H1 (cell line): ENCODE data around the gene KIF13A. TPM values are rescaled to one million over a fixed set of nuclear protein-coding genes. Genes with fewer than 3 reads are reported as not detected.

Experiments
- CTCF ChIA-PET: fragments of 300-600 bp; sonication (Branson Sonifier 250); formaldehyde crosslinking; loops from one replicate; lab custom pipeline; 2021; ENCODE audit not compliant: partially characterized antibody; lab: Charles Lee
- POLR2A ChIA-PET: fragments of 300-600 bp; sonication (Branson Sonifier 250); formaldehyde crosslinking; loops from one replicate; lab custom pipeline; 2021; ENCODE audit warnings: inconsistent platforms; ENCODE audit not compliant: partially characterized antibody; lab: Charles Lee
- DNase-seq, 2 experiments: peaks; one replicate each; pipeline versions ENCODE4 v3.0.0 to v3.0.0-alpha.2; 2010 to 2022; ENCODE audit warnings: low spot score in 2 of 2, low read depth in 1 of 2, mixed read lengths in 1 of 2
- FAIRE-seq: peaks from 2 replicates; lab custom pipeline; 2011; peaks lifted over from hg19 to GRCh38; lab: Jason Lieb, UNC
- H2AFZ ChIP-seq: 2 replicates; pipeline ENCODE4 v1.8.1; 2012; ENCODE audit warnings: low read length, inconsistent platforms
- H2AK5ac ChIP-seq: 2 replicates; pipeline ENCODE4 v1.6.1; 2013; ENCODE audit warnings: low read depth, low read length
- H2BK120ac ChIP-seq: replicated peaks from 2 replicates; pipeline ENCODE3; 2013; ENCODE audit warnings: low read depth, low read length, inconsistent platforms
- H2BK12ac ChIP-seq: 2 replicates; pipeline ENCODE4 v1.6.1; 2013; ENCODE audit warnings: low read depth, low read length
- H2BK15ac ChIP-seq: 2 replicates; pipeline ENCODE4 v1.6.1; 2013; ENCODE audit warnings: low read length
- H2BK20ac ChIP-seq: 2 replicates; pipeline ENCODE4 v1.6.1; 2013; ENCODE audit warnings: low read length
- H2BK5ac ChIP-seq: 2 replicates; pipeline ENCODE4 v1.6.1; 2013; ENCODE audit warnings: low read depth, low read length
- H3K14ac ChIP-seq: 2 replicates; pipeline ENCODE4 v1.6.1; 2013; ENCODE audit warnings: inconsistent platforms; ENCODE audit not compliant: insufficient read length
- H3K18ac ChIP-seq: 2 replicates; pipeline ENCODE4 v1.6.1; 2013; ENCODE audit warnings: low read length; ENCODE audit errors: extremely low read depth
- H3K23ac ChIP-seq: 2 replicates; pipeline ENCODE4 v1.6.1; 2013; ENCODE audit warnings: inconsistent platforms; ENCODE audit not compliant: insufficient read length
- H3K23me2 ChIP-seq: 2 replicates; pipeline ENCODE4 v1.6.1; 2013; ENCODE audit warnings: low read depth, low read length
- H3K27ac ChIP-seq: 2 replicates; pipeline ENCODE4 v1.6.1; 2011; ENCODE audit warnings: low read depth, low read length, inconsistent platforms
- H3K27me3 ChIP-seq, 4 experiments: replicated peaks in 1 of 4; 1 replicate in 1 of 4; 2 replicates in 3 of 4; pipeline versions ENCODE4 v1.6.1 to v1.8.1; 2011 to 2013; ENCODE audit warnings: low read length in 3 of 4, mild to moderate bottlenecking in 3 of 4, inconsistent platforms in 2 of 4, mixed read lengths in 2 of 4, moderate library complexity in 1 of 4; ENCODE audit not compliant: control insufficient read depth in 3 of 4, insufficient read depth in 3 of 4; ENCODE audit errors: extremely low read depth in 1 of 4
- H3K36me3 ChIP-seq, 4 experiments: 2 replicates each; pipeline versions ENCODE4 v1.6.1 to v1.8.1; 2011 to 2013; ENCODE audit warnings: mild to moderate bottlenecking in 4 of 4, low read length in 3 of 4, moderate library complexity in 2 of 4, control low read depth in 1 of 4, inconsistent platforms in 1 of 4; ENCODE audit not compliant: insufficient read depth in 4 of 4, control insufficient read depth in 2 of 4
- H3K4ac ChIP-seq: replicated peaks from 2 replicates; pipeline ENCODE3; 2013; ENCODE audit warnings: low read length, low read depth, mixed read lengths, inconsistent platforms; ENCODE audit not compliant: insufficient read length
- H3K4me1 ChIP-seq, 4 experiments: replicated peaks in 1 of 4; 1 replicate in 1 of 4; 2 replicates in 3 of 4; pipeline versions ENCODE4 v1.6.1 to v1.8.1; 2011 to 2013; ENCODE audit warnings: low read length in 3 of 4, inconsistent platforms in 2 of 4, mixed read lengths in 1 of 4; ENCODE audit not compliant: insufficient read depth in 4 of 4, control insufficient read depth in 3 of 4
- H3K4me2 ChIP-seq, 2 experiments: 2 replicates each; pipeline versions ENCODE4 v1.6.1 to v1.8.1; 2011 to 2013; ENCODE audit warnings: low read depth in 2 of 2, low read length in 2 of 2, control low read depth in 1 of 2, inconsistent platforms in 1 of 2, mild to moderate bottlenecking in 1 of 2; ENCODE audit not compliant: insufficient read depth in 1 of 2
- H3K4me3 ChIP-seq, 4 experiments: fragments of 200-600, 300-600 bp in 1 of 4; sonication (generic), shearing (Covaris generic), sonication (Bioruptor Twin) in 1 of 4; 2 replicates each; pipeline versions ENCODE4 v1.5.1 to v1.8.1; 2011 to 2016; ENCODE audit warnings: low read length in 4 of 4, low read depth in 3 of 4, control low read depth in 2 of 4, inconsistent platforms in 2 of 4, mild to moderate bottlenecking in 2 of 4, mixed read lengths in 1 of 4, moderate library complexity in 1 of 4; ENCODE audit not compliant: insufficient read depth in 2 of 4; ENCODE audit errors: extremely low read depth in 1 of 4
- H3K56ac ChIP-seq: replicated peaks from 2 replicates; pipeline ENCODE3; 2013; ENCODE audit warnings: low read depth, mild to moderate bottlenecking, mixed read lengths, low read length, inconsistent platforms; ENCODE audit not compliant: insufficient read length
- H3K79me1 ChIP-seq: 2 replicates; pipeline ENCODE4 v1.6.1; 2013; ENCODE audit warnings: low read depth, low read length, control low read depth
- H3K79me2 ChIP-seq, 2 experiments: 2 replicates each; pipeline versions ENCODE4 v1.6.1 to v1.8.1; 2012 to 2013; ENCODE audit warnings: low read length in 2 of 2, mild to moderate bottlenecking in 2 of 2, inconsistent platforms in 1 of 2; ENCODE audit not compliant: insufficient read depth in 2 of 2, control insufficient read depth in 1 of 2
- H3K9ac ChIP-seq, 4 experiments: replicated peaks in 1 of 4; 1 replicate in 1 of 4; 2 replicates in 3 of 4; pipeline versions ENCODE4 v1.6.1 to v1.8.1; 2011 to 2013; ENCODE audit warnings: low read depth in 3 of 4, low read length in 3 of 4, control low read depth in 2 of 4, mild to moderate bottlenecking in 2 of 4, moderate library complexity in 2 of 4, inconsistent platforms in 1 of 4; ENCODE audit errors: extremely low read depth in 1 of 4
- H3K9me3 ChIP-seq, 2 experiments: 2 replicates each; pipeline versions ENCODE4 v1.6.1 to v1.8.1; 2012 to 2013; ENCODE audit warnings: mild to moderate bottlenecking in 2 of 2, moderate library complexity in 2 of 2, control low read depth in 1 of 2, inconsistent platforms in 1 of 2, low read depth in 1 of 2, low read length in 1 of 2, mixed read lengths in 1 of 2; ENCODE audit not compliant: insufficient read depth in 2 of 2
- H4K20me1 ChIP-seq, 2 experiments: replicated peaks in 1 of 2; 2 replicates each; pipeline versions ENCODE3 to v1.8.1; 2011 to 2013; ENCODE audit warnings: inconsistent platforms in 2 of 2, low read length in 2 of 2, mild to moderate bottlenecking in 1 of 2; ENCODE audit not compliant: insufficient read depth in 2 of 2, control insufficient read depth in 1 of 2
- H4K5ac ChIP-seq: 2 replicates; pipeline ENCODE4 v1.6.1; 2013; ENCODE audit warnings: low read length, low read depth, mixed read lengths, inconsistent platforms; ENCODE audit not compliant: insufficient read length
- H4K8ac ChIP-seq: 2 replicates; pipeline ENCODE4 v1.8.0; 2013; ENCODE audit warnings: mild to moderate bottlenecking, moderate library complexity, low read length, inconsistent platforms; ENCODE audit not compliant: insufficient read depth; ENCODE audit errors: extremely low read depth
- H4K91ac ChIP-seq: replicated peaks from 2 replicates; pipeline ENCODE3; 2013; ENCODE audit warnings: low read length, mixed read lengths, inconsistent platforms; ENCODE audit not compliant: insufficient read length
- CEBPB ChIP-seq: IDR thresholded peaks from 2 replicates; pipeline ENCODE4 v1.6.1; 2012; ENCODE audit warnings: low read depth, low read length
- HDAC6 ChIP-seq: IDR thresholded peaks from one replicate; pipeline ENCODE4 v1.7.1; 2012; ENCODE audit warnings: low read depth, mild to moderate bottlenecking, inconsistent platforms, low read length, moderate library complexity
- JUND ChIP-seq: IDR thresholded peaks from 2 replicates; pipeline ENCODE4 v1.6.1; 2011; ENCODE audit warnings: mild to moderate bottlenecking, improper control_type of control experiment, low read length
- NRF1 ChIP-seq: IDR thresholded peaks from 2 replicates; pipeline ENCODE4 v1.6.1; 2011; ENCODE audit warnings: mild to moderate bottlenecking, low read depth, low read length, improper control_type of control experiment
- RAD21 ChIP-seq, 2 experiments: IDR thresholded peaks in 1 of 2; conservative IDR thresholded peaks in 1 of 2; 2 replicates each; pipeline ENCODE4 v1.6.1; 2011; ENCODE audit warnings: low read depth in 2 of 2, low read length in 2 of 2, improper control_type of control experiment in 1 of 2, inconsistent platforms in 1 of 2, mild to moderate bottlenecking in 1 of 2, moderate library complexity in 1 of 2
- RFX5 ChIP-seq: IDR thresholded peaks from 2 replicates; pipeline ENCODE4 v1.6.1; 2011; ENCODE audit warnings: low read depth, low read length, improper control_type of control experiment, borderline replicate concordance
- RNF2 ChIP-seq: fragments of 200-900, 300-1000 bp; sonication (generic); IDR thresholded peaks from 2 replicates; pipeline ENCODE4 v1.7.1; 2016; ENCODE audit warnings: borderline replicate concordance, low read depth, mild to moderate bottlenecking, antibody characterized with exemption, low read length; ENCODE audit not compliant: poor library complexity, severe bottlenecking; ENCODE audit errors: missing control alignments
- RXRA ChIP-seq: IDR thresholded peaks from 2 replicates; pipeline ENCODE4 v1.6.1; 2011; ENCODE audit warnings: low read depth, mild to moderate bottlenecking, low read length, moderate library complexity; ENCODE audit not compliant: insufficient read depth
- TCF12 ChIP-seq: IDR thresholded peaks from 2 replicates; pipeline ENCODE4 v1.6.1; 2011; ENCODE audit warnings: low read depth, mild to moderate bottlenecking, low read length
- WGBS, 2 experiments: shearing (Covaris generic) in 1 of 2; methylation state at CpG; one replicate each; pipeline versions ENCODE4 v1.1.6 to v1.1.7; 2013 to 2015; ENCODE audit warnings: low lambda C conversion rate in 2 of 2, mixed read lengths in 2 of 2, inconsistent platforms in 1 of 2, low coverage in 1 of 2, missing lambda C conversion rate in 1 of 2; ENCODE audit not compliant: insufficient replicate concordance in 2 of 2, insufficient coverage in 1 of 2, insufficient read length in 1 of 2; ENCODE audit errors: extremely low coverage in 1 of 2, missing lambda C conversion rate in 1 of 2; 5-methylcytosine and 5-hydroxymethylcytosine counted together
- polyA plus RNA-seq, 7 experiments: library from polyadenylated mRNA; depleted of rRNA in 3 of 7; stranded (reverse) in 5 of 7; unstranded in 2 of 7; fragments of >200 nt in 5 of 7; fragments of 200-250 nt in 2 of 7; gene quantifications; 1 replicate in 5 of 7; 2 replicates in 1 of 7; 4 replicates in 1 of 7; pipeline versions ENCODE4 v1.2.1 to v1.2.3, GENCODE V29; 2011 to 2013; ENCODE audit warnings: missing spikeins in 2 of 7, mixed read lengths in 2 of 7
- total RNA-seq: library from RNA; stranded (reverse); fragmentation: NEBNext Ultra II Directional; extraction: Animal tissue kit (Norgen Biotek cat#: 25700); gene quantifications from 2 replicates; pipeline ENCODE4 v1.2.1, GENCODE V29; 2021
- TF ChIP-seq, protein P1 (sequence below): IDR thresholded peaks from 2 replicates; pipeline ENCODE4 v1.6.1; 2011; ENCODE audit warnings: low read length, improper control_type of control experiment

Gene KIF13A
- total and polyA plus RNA-seq, 2 of the 8 experiments (the other 6 are each of a cell fraction or from before 2014, with no cell fraction given), result 14.7 to 40.8 TPM

DNA sequence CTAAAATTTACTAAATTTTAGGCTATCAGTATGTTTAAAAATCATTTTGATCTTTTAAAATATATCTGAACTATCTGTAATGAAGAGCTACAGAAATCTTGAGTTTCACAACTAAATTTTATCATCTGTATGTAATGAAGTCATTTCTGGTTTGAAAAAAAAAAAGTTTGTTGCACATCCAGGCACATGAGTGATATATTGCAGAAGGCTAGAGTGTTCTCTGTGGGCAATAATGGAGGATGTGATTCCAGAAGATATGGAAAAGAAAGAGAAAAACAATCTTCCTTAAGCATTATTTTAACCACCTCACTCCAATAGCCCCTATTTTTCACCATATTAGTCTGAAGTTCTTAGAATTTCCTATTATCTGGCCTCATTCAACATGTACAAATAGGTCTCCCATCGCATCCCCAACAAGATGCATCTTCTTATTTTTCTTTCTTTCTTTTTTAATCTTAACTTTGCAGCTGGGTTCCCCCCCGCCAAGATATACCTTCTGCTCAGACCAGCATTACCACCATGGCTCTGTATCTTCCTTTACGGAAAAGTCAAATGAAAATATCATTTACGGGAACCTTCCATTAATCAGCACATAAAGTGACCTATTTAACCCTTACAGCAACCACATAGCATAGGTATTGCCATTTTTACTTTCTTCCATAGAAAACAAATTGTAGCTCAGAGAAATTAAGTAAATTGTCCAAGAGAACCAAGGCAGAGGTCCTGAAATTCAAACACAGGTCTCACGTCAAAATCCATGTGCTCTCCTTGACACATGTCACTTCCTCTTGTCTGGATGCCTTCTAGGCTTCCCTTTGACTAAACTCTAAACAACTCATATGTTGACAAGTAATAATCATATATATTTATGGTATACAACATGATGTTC lies 116.9 kb downstream of the KIF13A start:
- Histone ChIP-seq H3K56ac (no peak overlapping the region), H3K14ac (no peak overlapping the region), H3K4me2 (no peak overlapping the region), H3K9me3 (no peaks in the 10 kb centered on the region), H3K18ac (no peak overlapping the region), H2AFZ (no peak overlapping the region), H3K4me1 (no peaks in the 10 kb centered on the region), H4K91ac (no peak overlapping the region), H3K27ac (no peak overlapping the region), H2BK120ac (no peak overlapping the region), H3K4me3 (no peak overlapping the region), H2BK20ac (no peak overlapping the region), H2AK5ac (no peak overlapping the region), H2BK5ac (no peak overlapping the region), H3K79me1 (no peaks in the 10 kb centered on the region), H3K27me3 (no peaks in the 10 kb centered on the region), H4K20me1 (peaks cover 0 to 2% of the 10 kb centered on the region in 2 experiments), H2BK15ac (no peak overlapping the region), H2BK12ac (no peak overlapping the region), H3K79me2 (no peaks in the 10 kb centered on the region), H3K36me3 (no peaks in the 10 kb centered on the region), H3K4ac (no peak overlapping the region), H3K23ac (no peak overlapping the region), H3K23me2 (no peaks in the 10 kb centered on the region), H4K5ac (no peak overlapping the region), H4K8ac (no peak overlapping the region), H3K9ac (no peak overlapping the region)
- no peak for FAIRE-seq
- ChIA-PET CTCF (interaction anchor here (1.7 kb wide), 1 partner anchor 22 kb away, joined by 4 read pairs; no protein-coding TSS in a partner anchor), POLR2A (no interaction called here)
- 91% methylated on average over 5 of the region's 5 CpGs; no CpG with 5 or more reads in 1 of the 2 experiments for WGBS, 2 experiments
- DNase-seq, result no peak
- TF ChIP-seq RFX5, result no peak
- TF ChIP-seq HDAC6, result no peak
- no peak for TF ChIP-seq NRF1
- TF ChIP-seq TCF12, result no peak
- no peak for TF ChIP-seq CEBPB
- TF ChIP-seq RAD21 (IDR thresholded peaks at IDR 0.05 in 1 of 2, conservative IDR thresholded peaks at IDR 0.05 in 1 of 2; ENCODE audit: low read depth in 2 of 2, low read length in 2 of 2), result no peak
- no peak for TF ChIP-seq RNF2
- no peak for TF ChIP-seq RXRA
- TF ChIP-seq, protein P1, sequence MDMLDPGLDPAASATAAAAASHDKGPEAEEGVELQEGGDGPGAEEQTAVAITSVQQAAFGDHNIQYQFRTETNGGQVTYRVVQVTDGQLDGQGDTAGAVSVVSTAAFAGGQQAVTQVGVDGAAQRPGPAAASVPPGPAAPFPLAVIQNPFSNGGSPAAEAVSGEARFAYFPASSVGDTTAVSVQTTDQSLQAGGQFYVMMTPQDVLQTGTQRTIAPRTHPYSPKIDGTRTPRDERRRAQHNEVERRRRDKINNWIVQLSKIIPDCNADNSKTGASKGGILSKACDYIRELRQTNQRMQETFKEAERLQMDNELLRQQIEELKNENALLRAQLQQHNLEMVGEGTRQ, result no peak
- no peak for TF ChIP-seq JUND
